ENCODE results near the gene MAP4K5. TPM values are rescaled to one million over a fixed set of nuclear protein-coding genes. Genes with fewer than 3 reads are reported as not detected.

Gene MAP4K5
- total RNA-seq, 1 experiment from 2014 or later, result 42.7 TPM

- no peak overlapping the region for H2AFZ ChIP-seq (ENCODE audit: low read length)
Observed at GRCh38 chr14:50402965-50403364, 129.4 kb downstream of the MAP4K5 start.

More at GRCh38 chr14:50402965-50403364, 129.4 kb downstream of the MAP4K5 start:
- H3K23ac ChIP-seq (ENCODE audit: insufficient read length, low read depth, low read length), result no peak overlapping the region
- peaks cover 12 to 23% of the 10 kb centered on the region in 2 experiments for H3K4me1 Mint-ChIP-seq
- H3K9me3 Mint-ChIP-seq, result peaks cover 5 to 9% of the 10 kb centered on the region in 2 experiments; a peak in 3 of 5 replicates
- H3K9me3 ChIP-seq (ENCODE audit: control insufficient read depth, low read depth, low read length), result no peaks in the 10 kb centered on the region
- H3K27me3 Mint-ChIP-seq (ENCODE audit: low read depth), result peaks cover 12% of the 10 kb centered on the region
- H4K8ac ChIP-seq (replicated peaks; ENCODE audit: insufficient read length, low read depth, low read length), result no peak overlapping the region
- H2BK5ac ChIP-seq (ENCODE audit: insufficient read length, low read length), result no peak overlapping the region
- no peak overlapping the region for H3K4me2 ChIP-seq (ENCODE audit: insufficient read depth, insufficient read length, low read length)
- H3K79me2 ChIP-seq (ENCODE audit: insufficient read depth, low read length), result no peaks in the 10 kb centered on the region
- no peak overlapping the region for H4K5ac ChIP-seq (ENCODE audit: insufficient read length, low read depth, low read length)
- no peaks in the 10 kb centered on the region for H3K79me1 ChIP-seq (ENCODE audit: insufficient read depth, low read depth, low read length, poor library complexity, severe bottlenecking)
- H3K14ac ChIP-seq (ENCODE audit: insufficient read depth, low read length), result no peak overlapping the region
- H2BK15ac ChIP-seq (ENCODE audit: low read depth, low read length), result no peak overlapping the region
- H3K18ac ChIP-seq (ENCODE audit: insufficient read length, low read depth, low read length), result no peak overlapping the region
- no CpG with 5 or more reads among the region's 1 CpG for WGBS (ENCODE audit: extremely low coverage, insufficient read length, low lambda C conversion rate)
- no peak overlapping the region for H3K9ac ChIP-seq (ENCODE audit: extremely low read depth, insufficient read length, low read length)
- H2BK120ac ChIP-seq (ENCODE audit: low read depth, low read length, poor library complexity, severe bottlenecking), result no peak overlapping the region
- TF ChIP-seq CTCF (conservative IDR thresholded peaks at IDR 0.05), result no peak
- H3K4ac ChIP-seq (ENCODE audit: low read depth, low read length), result no peak overlapping the region
- H3K4me3 Mint-ChIP-seq, result no peak overlapping the region
- 0 out of 7 replicates have a peak overlapping the region, but pooled peaks of 1 of the 3 experiments have one; percentile 44 for H3K27ac Mint-ChIP-seq
- H2BK12ac ChIP-seq (ENCODE audit: insufficient read length, low read depth, low read length), result no peak overlapping the region
- no peak overlapping the region for H2BK20ac ChIP-seq (ENCODE audit: low read depth, low read length, poor library complexity, severe bottlenecking)
- H3K27me3 ChIP-seq (ENCODE audit: insufficient read depth, low read length), result no peaks in the 10 kb centered on the region
- no peaks in the 10 kb centered on the region for H4K20me1 ChIP-seq (ENCODE audit: control insufficient read depth, insufficient read depth, insufficient read length)
- H3K4me1 ChIP-seq (ENCODE audit: insufficient read depth, low read length), result 0 out of 2 replicates have a peak, but pooled peaks cover 2% of the 10 kb centered on the region
- peaks cover 0 to 6% (median 0%) of the 10 kb centered on the region in 3 experiments; a peak in 1 of 7 replicates for H3K36me3 Mint-ChIP-seq (ENCODE audit: insufficient read depth in 1 of 3, low read depth in 3 of 3)
- no peak overlapping the region for H4K91ac ChIP-seq (ENCODE audit: insufficient read length, low read depth, low read length)
- no peak overlapping the region for H3K27ac ChIP-seq (ENCODE audit: insufficient read length, low read depth, low read length)
- no peak overlapping the region for H3T11ph ChIP-seq (ENCODE audit: low read length)
- no peak overlapping the region for H3K56ac ChIP-seq (ENCODE audit: insufficient read length, low read depth, low read length)
- no peak overlapping the region for H2AK5ac ChIP-seq (ENCODE audit: insufficient read length, low read length)
- DNase-seq, result no peak
- H3K23me2 ChIP-seq (ENCODE audit: insufficient read length, low read depth, low read length, poor library complexity, severe bottlenecking), result no peaks in the 10 kb centered on the region

All from H9 (cell line).